Measurements from ENCODE around the gene SLX4IP.

GRCh38 chr20:10509376-10509775 lies 74.3 kb downstream of the SLX4IP start:
- no peak for TF ChIP-seq CTCF (IDR thresholded peaks at IDR 0.05; ENCODE audit: low read depth, low read length)
- no peak for TF ChIP-seq EZH2phosphoT487 (IDR thresholded peaks at IDR 0.05; ENCODE audit: low read depth)
